VCaP (cell line): ENCODE measurements around the gene GANC.

Source experiments
- H3K27ac ChIP-seq: fragments of 450-650 bp; 2 replicates; pipeline ENCODE4 v1.5.1; 2017
- TF ChIP-seq, protein P1 (sequence below): fragments of 450-650 bp; conservative IDR thresholded peaks from 2 replicates; pipeline ENCODE4 v1.5.1; 2017; ENCODE audit warnings: mild to moderate bottlenecking, moderate library complexity

Gene GANC

GRCh38 chr15:42273900-42274701, 1.1 kb downstream of the GANC start:
- TF ChIP-seq, protein P1, sequence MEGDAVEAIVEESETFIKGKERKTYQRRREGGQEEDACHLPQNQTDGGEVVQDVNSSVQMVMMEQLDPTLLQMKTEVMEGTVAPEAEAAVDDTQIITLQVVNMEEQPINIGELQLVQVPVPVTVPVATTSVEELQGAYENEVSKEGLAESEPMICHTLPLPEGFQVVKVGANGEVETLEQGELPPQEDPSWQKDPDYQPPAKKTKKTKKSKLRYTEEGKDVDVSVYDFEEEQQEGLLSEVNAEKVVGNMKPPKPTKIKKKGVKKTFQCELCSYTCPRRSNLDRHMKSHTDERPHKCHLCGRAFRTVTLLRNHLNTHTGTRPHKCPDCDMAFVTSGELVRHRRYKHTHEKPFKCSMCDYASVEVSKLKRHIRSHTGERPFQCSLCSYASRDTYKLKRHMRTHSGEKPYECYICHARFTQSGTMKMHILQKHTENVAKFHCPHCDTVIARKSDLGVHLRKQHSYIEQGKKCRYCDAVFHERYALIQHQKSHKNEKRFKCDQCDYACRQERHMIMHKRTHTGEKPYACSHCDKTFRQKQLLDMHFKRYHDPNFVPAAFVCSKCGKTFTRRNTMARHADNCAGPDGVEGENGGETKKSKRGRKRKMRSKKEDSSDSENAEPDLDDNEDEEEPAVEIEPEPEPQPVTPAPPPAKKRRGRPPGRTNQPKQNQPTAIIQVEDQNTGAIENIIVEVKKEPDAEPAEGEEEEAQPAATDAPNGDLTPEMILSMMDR, result no peak
- peak overlapping the region; percentile 98 for H3K27ac ChIP-seq

DNA sequence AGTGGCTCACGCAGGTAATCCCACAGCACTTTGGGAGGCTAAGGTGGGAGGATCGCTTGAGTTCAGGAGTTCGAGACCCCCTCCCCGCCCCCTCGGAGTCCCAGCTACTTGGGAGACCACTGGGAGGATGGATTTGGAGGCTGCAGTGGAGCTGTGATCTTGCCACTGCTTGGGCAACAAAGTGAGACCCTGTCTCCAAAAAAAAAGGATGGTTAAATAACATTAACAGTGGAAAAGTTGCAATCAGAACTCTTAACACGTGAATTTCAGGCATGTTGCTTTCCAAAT, 1.6 kb downstream of the GANC start:
- TF ChIP-seq, protein P1, result no peak
- peak overlapping the region; percentile 98 for H3K27ac ChIP-seq

- H3K27ac ChIP-seq, result peak overlapping the region; percentile 98
- TF ChIP-seq, protein P1, result no peak
Observed at GRCh38 chr15:42275780-42276391, 2.9 kb downstream of the GANC start.

- TF ChIP-seq, protein P1, result no peak
Observed at GRCh38 chr15:42276762-42277161, 3.8 kb downstream of the GANC start.

GRCh38 chr15:42279234-42279723, 6.3 kb downstream of the GANC start:
- TF ChIP-seq, protein P1, result no peak
- H3K27ac ChIP-seq, result no peak overlapping the region

More at GRCh38 chr15:42276762-42277161, 3.8 kb downstream of the GANC start:
- H3K27ac ChIP-seq, result no peak overlapping the region

- TF ChIP-seq, protein P1, result no peak
- H3K27ac ChIP-seq, result no peak overlapping the region
Observed at GRCh38 chr15:42282344-42282743, 9.3 kb downstream of the GANC start.

DNA sequence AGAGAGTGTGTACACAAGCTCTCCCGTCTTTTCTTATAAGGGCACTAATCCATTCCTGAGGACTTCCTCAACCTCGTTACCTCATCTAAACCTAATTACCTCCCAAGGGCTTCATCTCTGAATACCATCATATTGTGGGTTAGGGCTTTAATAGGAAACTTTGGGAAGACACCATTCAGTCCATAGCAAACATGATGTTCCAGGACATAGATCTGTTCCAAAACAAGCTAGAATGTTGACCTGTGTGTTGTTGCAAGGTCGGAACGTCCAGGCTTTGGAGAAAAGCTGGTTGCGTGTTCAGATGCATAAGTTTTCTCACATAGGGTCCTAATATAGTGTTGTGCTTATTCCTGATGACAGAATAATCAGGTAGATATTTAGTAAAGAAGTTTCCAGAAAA, 9.9 kb downstream of the GANC start:
- TF ChIP-seq, protein P1, result no peak

More for the DNA sequence above, 9.9 kb downstream of the GANC start:
- H3K27ac ChIP-seq, result no peak overlapping the region
